Measurements from ENCODE around the gene EPB41L4A.

DNA sequence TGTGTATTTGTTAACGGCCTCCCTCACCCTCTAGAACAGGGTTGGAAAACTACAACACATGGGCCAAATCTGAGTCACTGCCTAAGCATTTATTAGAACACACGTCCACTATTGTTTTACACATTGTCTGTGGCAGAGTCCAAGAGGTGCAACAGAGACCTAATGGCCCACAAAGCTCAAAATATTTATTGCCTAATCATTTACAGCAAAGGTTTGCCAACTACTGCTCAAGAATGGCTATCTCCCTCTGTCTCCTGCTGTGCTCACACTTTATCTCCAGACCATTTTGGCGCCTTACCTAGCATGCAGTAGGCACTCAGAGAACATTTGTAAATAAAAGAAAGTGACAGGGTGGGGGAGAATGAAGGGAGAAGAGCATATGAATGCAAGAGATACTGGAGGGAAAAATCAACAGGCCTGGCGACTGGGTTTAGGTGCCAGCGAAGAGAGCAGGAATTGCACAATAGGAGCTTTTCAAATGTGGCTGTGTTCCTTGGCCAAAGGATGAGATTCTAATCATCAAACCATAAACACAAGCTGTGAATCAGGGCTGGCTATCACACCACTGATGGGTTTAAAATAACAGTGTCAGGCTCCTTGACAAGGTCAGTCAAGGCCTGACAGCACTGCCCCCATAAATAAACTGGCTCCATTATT is 80.3 kb downstream of the EPB41L4A start:
- TF ChIP-seq, protein P1, sequence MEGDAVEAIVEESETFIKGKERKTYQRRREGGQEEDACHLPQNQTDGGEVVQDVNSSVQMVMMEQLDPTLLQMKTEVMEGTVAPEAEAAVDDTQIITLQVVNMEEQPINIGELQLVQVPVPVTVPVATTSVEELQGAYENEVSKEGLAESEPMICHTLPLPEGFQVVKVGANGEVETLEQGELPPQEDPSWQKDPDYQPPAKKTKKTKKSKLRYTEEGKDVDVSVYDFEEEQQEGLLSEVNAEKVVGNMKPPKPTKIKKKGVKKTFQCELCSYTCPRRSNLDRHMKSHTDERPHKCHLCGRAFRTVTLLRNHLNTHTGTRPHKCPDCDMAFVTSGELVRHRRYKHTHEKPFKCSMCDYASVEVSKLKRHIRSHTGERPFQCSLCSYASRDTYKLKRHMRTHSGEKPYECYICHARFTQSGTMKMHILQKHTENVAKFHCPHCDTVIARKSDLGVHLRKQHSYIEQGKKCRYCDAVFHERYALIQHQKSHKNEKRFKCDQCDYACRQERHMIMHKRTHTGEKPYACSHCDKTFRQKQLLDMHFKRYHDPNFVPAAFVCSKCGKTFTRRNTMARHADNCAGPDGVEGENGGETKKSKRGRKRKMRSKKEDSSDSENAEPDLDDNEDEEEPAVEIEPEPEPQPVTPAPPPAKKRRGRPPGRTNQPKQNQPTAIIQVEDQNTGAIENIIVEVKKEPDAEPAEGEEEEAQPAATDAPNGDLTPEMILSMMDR (IDR thresholded peaks at IDR 0.05), result no peak
- TF ChIP-seq EP300 (IDR thresholded peaks at IDR 0.05; ENCODE audit: low read depth) (no peak), POLR2A (IDR thresholded peaks at IDR 0.05) (no peak), POLR2AphosphoS5 (IDR thresholded peaks at IDR 0.05) (no peak)

Measured in transverse colon (tissue), 4 donors.